Measurements from ENCODE around the gene TMEM198. TPM values are rescaled to one million over a fixed set of nuclear protein-coding genes. Genes with fewer than 3 reads are reported as not detected.

TMEM198 gene
- total RNA-seq, 1 experiment from 2014 or later: 1.1 TPM

DNA sequence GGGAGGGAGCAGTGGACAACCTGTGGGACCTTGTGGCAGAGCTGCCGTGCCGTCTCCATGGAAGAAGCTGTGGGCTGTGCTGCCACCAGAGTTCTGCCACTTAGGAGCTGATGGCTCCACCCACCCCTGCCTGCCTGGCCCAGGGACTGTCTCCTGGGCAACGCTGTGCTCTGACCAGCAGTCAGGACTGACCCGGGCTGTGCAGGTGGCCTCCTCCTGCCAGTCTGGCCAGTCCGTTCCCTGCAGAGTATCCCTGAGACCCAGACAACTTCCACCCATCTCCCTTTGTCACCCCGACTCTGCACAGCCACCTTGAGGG lies 16.8 kb upstream of the TMEM198 start:
- peaks cover under 1% of the 10 kb centered on the region for H3K4me1 ChIP-seq (ENCODE audit: insufficient read depth, low read length)
- intact Hi-C loops (cut with micrococcal nuclease): no loop called here
- no peak for DNase-seq
- no peaks in the 10 kb centered on the region for H3K36me3 ChIP-seq (ENCODE audit: low read depth, low read length)
- no peak overlapping the region for H3K9ac ChIP-seq (ENCODE audit: low read length)
- H3K27ac ChIP-seq (ENCODE audit: low read length): no peak overlapping the region
- H2AFZ ChIP-seq (ENCODE audit: low read length): no peak overlapping the region
- H3F3A ChIP-seq (ENCODE audit: low read length, unreplicated experiment): no peaks in the 10 kb centered on the region
- no peaks in the 10 kb centered on the region for H4K20me1 ChIP-seq (ENCODE audit: low read length)
- TF ChIP-seq EZH2phosphoT487 (IDR thresholded peaks at IDR 0.05; ENCODE audit: borderline replicate concordance, low read length): no peak
- TF ChIP-seq, protein P1, sequence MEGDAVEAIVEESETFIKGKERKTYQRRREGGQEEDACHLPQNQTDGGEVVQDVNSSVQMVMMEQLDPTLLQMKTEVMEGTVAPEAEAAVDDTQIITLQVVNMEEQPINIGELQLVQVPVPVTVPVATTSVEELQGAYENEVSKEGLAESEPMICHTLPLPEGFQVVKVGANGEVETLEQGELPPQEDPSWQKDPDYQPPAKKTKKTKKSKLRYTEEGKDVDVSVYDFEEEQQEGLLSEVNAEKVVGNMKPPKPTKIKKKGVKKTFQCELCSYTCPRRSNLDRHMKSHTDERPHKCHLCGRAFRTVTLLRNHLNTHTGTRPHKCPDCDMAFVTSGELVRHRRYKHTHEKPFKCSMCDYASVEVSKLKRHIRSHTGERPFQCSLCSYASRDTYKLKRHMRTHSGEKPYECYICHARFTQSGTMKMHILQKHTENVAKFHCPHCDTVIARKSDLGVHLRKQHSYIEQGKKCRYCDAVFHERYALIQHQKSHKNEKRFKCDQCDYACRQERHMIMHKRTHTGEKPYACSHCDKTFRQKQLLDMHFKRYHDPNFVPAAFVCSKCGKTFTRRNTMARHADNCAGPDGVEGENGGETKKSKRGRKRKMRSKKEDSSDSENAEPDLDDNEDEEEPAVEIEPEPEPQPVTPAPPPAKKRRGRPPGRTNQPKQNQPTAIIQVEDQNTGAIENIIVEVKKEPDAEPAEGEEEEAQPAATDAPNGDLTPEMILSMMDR (conservative IDR thresholded peaks at IDR 0.05; ENCODE audit: low read depth, low read length): no peak
- TF ChIP-seq EZH2 (IDR thresholded peaks at IDR 0.05; ENCODE audit: low read length, unreplicated experiment): no peak
- no peaks in the 10 kb centered on the region for H3K9me2 ChIP-seq (replicated peaks; ENCODE audit: low read length)
- CTCF ChIA-PET: interaction anchor here (1.1 to 1.5 kb wide), 2 partner anchors 19 to 32 kb away, joined by 3 to 7 read pairs; no protein-coding TSS in a partner anchor
- no TSS peak for BruUV-seq (replicated peaks)
- peak; percentile 59 for ATAC-seq
- no peaks in the 10 kb centered on the region for H3K9me3 ChIP-seq (ENCODE audit: low read length)
- H3K27me3 ChIP-seq (ENCODE audit: low read length): peaks cover 10% of the 10 kb centered on the region
- no peaks in the 10 kb centered on the region for H3K79me2 ChIP-seq (ENCODE audit: low read length)
- H3K4me2 ChIP-seq (ENCODE audit: low read length): no peak overlapping the region
- POLR2A ChIA-PET (ENCODE audit: unreplicated experiment): no interaction called here
- H3K4me3 ChIP-seq (ENCODE audit: low read length): no peak overlapping the region

DNA sequence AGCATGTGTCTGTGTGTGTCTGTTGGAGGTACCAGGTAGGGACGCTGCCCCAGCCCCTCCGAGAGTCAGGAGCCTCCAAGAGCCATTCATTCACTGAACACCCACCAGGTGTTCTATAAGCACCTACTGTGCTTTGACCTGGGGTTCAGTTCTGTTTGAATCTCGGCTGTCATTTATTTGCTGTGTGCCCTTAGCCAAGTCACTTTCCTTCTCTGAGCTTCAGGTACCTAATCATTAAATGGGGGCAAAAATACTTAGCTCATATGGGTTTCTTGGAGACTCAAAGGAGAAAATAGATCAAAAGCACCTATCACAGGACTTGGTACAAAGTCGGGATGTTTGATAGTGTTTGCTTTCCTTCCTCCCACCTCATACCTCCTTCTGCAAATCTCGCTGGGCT lies 16.4 kb upstream of the TMEM198 start:
- DNase-seq: no peak
- no peak overlapping the region for H3K27ac ChIP-seq (ENCODE audit: low read length)
- intact Hi-C loops (cut with micrococcal nuclease): no loop called here
- H2AFZ ChIP-seq (ENCODE audit: low read length): no peak overlapping the region
- BruUV-seq (replicated peaks): no TSS peak
- ChIA-PET POLR2A (ENCODE audit: unreplicated experiment) (no interaction called here), CTCF (interaction anchor here (0.6 to 1.5 kb wide), 3 partner anchors 16 to 32 kb away, joined by 3 to 7 read pairs (median 4); no protein-coding TSS in a partner anchor)
- no peak overlapping the region for H3K4me2 ChIP-seq (ENCODE audit: low read length)
- H3K27me3 ChIP-seq (ENCODE audit: low read length): peaks cover 10% of the 10 kb centered on the region
- no peak overlapping the region for H3K9ac ChIP-seq (ENCODE audit: low read length)
- H3K4me3 ChIP-seq (ENCODE audit: low read length): no peak overlapping the region
- H4K20me1 ChIP-seq (ENCODE audit: low read length): no peaks in the 10 kb centered on the region
- ATAC-seq: no peak
- H3K4me1 ChIP-seq (ENCODE audit: insufficient read depth, low read length): no peaks in the 10 kb centered on the region
- no peaks in the 10 kb centered on the region for H3F3A ChIP-seq (ENCODE audit: low read length, unreplicated experiment)
- no peaks in the 10 kb centered on the region for H3K9me3 ChIP-seq (ENCODE audit: low read length)
- no peaks in the 10 kb centered on the region for H3K36me3 ChIP-seq (ENCODE audit: low read depth, low read length)
- H3K9me2 ChIP-seq (replicated peaks; ENCODE audit: low read length): no peaks in the 10 kb centered on the region
- TF ChIP-seq EZH2 (IDR thresholded peaks at IDR 0.05; ENCODE audit: low read length, unreplicated experiment): no peak
- no peak for TF ChIP-seq EZH2phosphoT487 (IDR thresholded peaks at IDR 0.05; ENCODE audit: borderline replicate concordance, low read length)
- TF ChIP-seq, protein P1 (conservative IDR thresholded peaks at IDR 0.05; ENCODE audit: low read depth, low read length): no peak
- H3K79me2 ChIP-seq (ENCODE audit: low read length): no peaks in the 10 kb centered on the region

All from PC-3 (cell line).